Measurements from ENCODE around the gene KRTAP4-4.

Gene KRTAP4-4

DNA sequence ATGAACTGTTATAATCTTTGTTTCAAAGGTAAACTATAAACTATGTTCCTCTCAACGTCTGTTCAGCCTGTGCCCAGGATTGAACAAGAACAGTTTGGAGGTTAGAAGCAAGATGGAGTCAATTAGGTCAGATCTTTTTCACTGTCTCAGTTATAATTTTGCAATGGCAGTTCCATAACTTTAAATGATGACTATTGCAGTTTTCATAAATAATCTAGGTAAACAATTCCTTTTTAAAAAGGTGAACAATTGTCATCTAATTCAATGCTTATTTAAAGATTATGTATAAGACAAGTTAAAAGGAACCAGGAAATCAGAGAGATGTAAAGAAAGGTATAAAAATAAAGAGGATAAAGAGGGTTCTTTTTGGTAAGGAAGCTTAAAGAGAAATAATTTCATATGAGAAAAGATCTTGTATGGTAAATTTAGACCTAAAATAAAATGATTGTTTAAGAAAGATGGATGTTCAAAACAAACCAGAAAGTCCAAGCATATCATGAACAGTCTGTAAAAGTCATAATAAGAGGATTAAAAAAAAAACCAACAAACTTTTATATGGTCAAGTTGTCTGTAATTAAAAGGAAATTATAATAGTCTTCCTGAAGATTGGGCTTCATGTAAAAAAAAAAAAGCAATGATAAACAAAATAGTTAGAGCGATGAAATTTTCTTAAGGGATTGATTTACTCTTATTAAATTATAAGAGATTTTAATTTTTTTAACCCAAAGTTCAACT, 49.2 kb downstream of the KRTAP4-4 start:
- no peak for DNase-seq (ENCODE audit: low read depth)
